ENCODE results near the gene FLNC. TPM values are rescaled to one million over a fixed set of nuclear protein-coding genes. Genes with fewer than 3 reads are reported as not detected.

Gene FLNC
- total and polyA plus RNA-seq, 2 of the 13 experiments (the other 11 are each of a cell fraction or from before 2014, with no cell fraction given) = 0.02 TPM; not detected in 1

GRCh38 chr7:128883622-128884448 is 53.6 kb downstream of the FLNC start (continued):
- TF ChIP-seq PATZ1 (CRISPR knock-in tag; IDR thresholded peaks at IDR 0.05) (peak; percentile 36; the same call in 1 of the 2 replicates), HNRNPUL1 (IDR thresholded peaks at IDR 0.05; ENCODE audit: low read depth, low read length) (no peak), ZNF607 (CRISPR knock-in tag; IDR thresholded peaks at IDR 0.05; ENCODE audit: borderline replicate concordance) (peak; percentile 54; the same call in 1 of the 2 replicates), ZNF225 (CRISPR knock-in tag; IDR thresholded peaks at IDR 0.05) (no peak), ZNF12 (CRISPR knock-in tag; IDR thresholded peaks at IDR 0.05) (no peak), ZNF138 (CRISPR knock-in tag; IDR thresholded peaks at IDR 0.05; ENCODE audit: low read depth) (no peak), ZNF335 (CRISPR knock-in tag; IDR thresholded peaks at IDR 0.05) (no peak), POLR2AphosphoS5 (IDR thresholded peaks at IDR 0.05; ENCODE audit: low read depth, low read length) (peak; percentile 61), ZNF124 (CRISPR knock-in tag; IDR thresholded peaks at IDR 0.05) (0 out of 2 replicates have a peak, but pooled peaks have one; percentile 34), LBX2 (CRISPR knock-in tag; IDR thresholded peaks at IDR 0.05; ENCODE audit: borderline replicate concordance) (peak; percentile 78), HMGXB3 (CRISPR knock-in tag; IDR thresholded peaks at IDR 0.05; ENCODE audit: borderline replicate concordance) (0 out of 2 replicates have a peak, but pooled peaks have one; percentile 28), ZNF18 (CRISPR knock-in tag; IDR thresholded peaks at IDR 0.05; ENCODE audit: insufficient replicate concordance) (no peak)
- TF ChIP-seq, protein P1, sequence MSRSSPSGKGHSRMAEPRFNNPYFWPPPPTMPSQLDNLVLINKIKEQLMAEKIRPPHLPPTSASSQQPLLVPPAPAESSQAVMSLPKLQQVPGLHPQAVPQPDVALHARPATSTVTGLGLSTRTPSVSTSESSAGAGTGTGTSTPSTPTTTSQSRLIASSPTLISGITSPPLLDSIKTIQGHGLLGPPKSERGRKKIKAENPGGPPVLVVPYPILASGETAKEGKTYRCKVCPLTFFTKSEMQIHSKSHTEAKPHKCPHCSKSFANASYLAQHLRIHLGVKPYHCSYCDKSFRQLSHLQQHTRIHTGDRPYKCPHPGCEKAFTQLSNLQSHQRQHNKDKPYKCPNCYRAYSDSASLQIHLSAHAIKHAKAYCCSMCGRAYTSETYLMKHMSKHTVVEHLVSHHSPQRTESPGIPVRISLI (CRISPR knock-in tag; IDR thresholded peaks at IDR 0.05; ENCODE audit: borderline replicate concordance) = no peak
- TF ChIP-seq, protein P2, sequence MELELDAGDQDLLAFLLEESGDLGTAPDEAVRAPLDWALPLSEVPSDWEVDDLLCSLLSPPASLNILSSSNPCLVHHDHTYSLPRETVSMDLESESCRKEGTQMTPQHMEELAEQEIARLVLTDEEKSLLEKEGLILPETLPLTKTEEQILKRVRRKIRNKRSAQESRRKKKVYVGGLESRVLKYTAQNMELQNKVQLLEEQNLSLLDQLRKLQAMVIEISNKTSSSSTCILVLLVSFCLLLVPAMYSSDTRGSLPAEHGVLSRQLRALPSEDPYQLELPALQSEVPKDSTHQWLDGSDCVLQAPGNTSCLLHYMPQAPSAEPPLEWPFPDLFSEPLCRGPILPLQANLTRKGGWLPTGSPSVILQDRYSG (CRISPR knock-in tag; IDR thresholded peaks at IDR 0.05) = no peak
